Omental fat pad (tissue), 4 donors: Measurements from ENCODE around the gene ANGPTL2. TPM values are rescaled to one million over a fixed set of nuclear protein-coding genes. Genes with fewer than 3 reads are reported as not detected.

Experiments
- ATAC-seq: fragments of 150-250 bp; one replicate; pipeline ENCODE4 v1.9.1; 2016; ENCODE audit warnings: mild to moderate bottlenecking, moderate library complexity; ENCODE audit not compliant: low FRiP score
- DNase-seq: peaks from one replicate; pipeline ENCODE4 v3.0.0-alpha.2; 2019; ENCODE audit warnings: low spot score
- CTCF ChIP-seq, 3 donors: fragments of 450-650 bp; IDR thresholded peaks; one replicate each; pipeline ENCODE4 v1.5.1; 2016 to 2017; ENCODE audit warnings: antibody characterized with exemption in 3 of 3, mild to moderate bottlenecking in 3 of 3, moderate library complexity in 2 of 3
- total RNA-seq, 4 donors: library from RNA; depleted of rRNA; stranded (reverse); fragments of >200 nt; gene quantifications; one replicate each; pipeline ENCODE4 v1.1.0, GENCODE V29; 2016

Gene ANGPTL2
- total RNA-seq, 4 donors from 2014 or later: 68.3 to 177 (median 112) TPM

GRCh38 chr9:127162046-127162863 is 39.8 kb upstream of the ANGPTL2 start:
- no peak for DNase-seq
- no peak for TF ChIP-seq CTCF (IDR thresholded peaks at IDR 0.05)
- no peak for ATAC-seq

GRCh38 chr9:127161081-127161624 is 38.7 kb upstream of the ANGPTL2 start:
- no peak for ATAC-seq
- no peak for DNase-seq
- TF ChIP-seq CTCF (IDR thresholded peaks at IDR 0.05): no peak

GRCh38 chr9:127159949-127160610 is 37.6 kb upstream of the ANGPTL2 start:
- no peak for ATAC-seq
- no peak for DNase-seq
- TF ChIP-seq CTCF (IDR thresholded peaks at IDR 0.05): no peak

- no peak for TF ChIP-seq CTCF (IDR thresholded peaks at IDR 0.05)
- DNase-seq (no peak), ATAC-seq (peak; percentile 60)
Measured at GRCh38 chr9:127159325-127159801, 36.9 kb upstream of the ANGPTL2 start.

GRCh38 chr9:127158786-127159324 is 36.4 kb upstream of the ANGPTL2 start:
- ATAC-seq (no peak), DNase-seq (no peak)
- TF ChIP-seq CTCF (IDR thresholded peaks at IDR 0.05): no peak

- DNase-seq: no peak
Measured at GRCh38 chr9:127155314-127155960, 33.0 kb upstream of the ANGPTL2 start.

More at GRCh38 chr9:127155314-127155960, 33.0 kb upstream of the ANGPTL2 start:
- ATAC-seq: no peak
- no peak for TF ChIP-seq CTCF (IDR thresholded peaks at IDR 0.05)
